ENCODE data around the gene NKX6-2.
"Not testable (repeated sequence)": the region's sequence is repeated elsewhere in the genome, so short reads cannot be mapped to it uniquely, and the experiment has no call there.

Gene NKX6-2

DNA sequence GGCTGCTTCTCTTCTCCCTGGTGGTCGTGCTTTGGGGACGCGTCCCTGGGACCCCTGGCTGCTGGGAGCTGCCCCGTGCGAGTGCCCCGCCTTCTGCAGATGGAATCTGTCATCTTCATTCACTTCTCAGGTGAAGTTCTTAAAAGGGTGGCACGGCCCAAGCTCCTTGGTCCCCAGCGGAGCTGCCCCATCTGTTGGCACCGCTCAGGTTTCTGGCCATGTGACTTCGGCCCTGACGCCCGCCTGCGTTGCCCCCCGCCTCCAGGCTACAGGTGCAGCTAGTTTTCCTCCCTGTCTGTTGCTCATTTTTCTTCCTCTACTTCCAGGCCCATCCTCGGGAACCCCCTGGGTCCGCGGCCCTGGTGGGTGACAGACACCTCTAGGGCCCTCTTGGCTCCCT is 6.8 kb upstream of the NKX6-2 start:
- Histone ChIP-seq H3K4me3 (ENCODE audit: low read depth in 1 of 2, low read length in 2 of 2) (no peak overlapping the region), H3K36me3 (ENCODE audit: insufficient read depth, low read length) (no peaks in the 10 kb centered on the region), H3K27me3 (ENCODE audit: control insufficient read depth in 1 of 2, insufficient read depth in 2 of 2, low read length in 2 of 2) (peaks cover 0 to 39% of the 10 kb centered on the region in 2 donors), H3K27ac (ENCODE audit: low read depth, low read length) (no peak overlapping the region), H3K4me1 (ENCODE audit: insufficient read depth, low read length) (no peaks in the 10 kb centered on the region), H3K9me3 (ENCODE audit: low read length) (no peaks in the 10 kb centered on the region), H3K9ac (ENCODE audit: low read length) (no peak overlapping the region)

GRCh38 chr10:132792099-132792498 is 6.2 kb upstream of the NKX6-2 start:
- H3K4me3 ChIP-seq (ENCODE audit: low read depth in 1 of 2, low read length in 2 of 2); H3K9ac ChIP-seq (ENCODE audit: low read length); H3K4me1 ChIP-seq (ENCODE audit: insufficient read depth, low read length); H3K9me3 ChIP-seq (ENCODE audit: low read length); H3K36me3 ChIP-seq (ENCODE audit: insufficient read depth, low read length); H3K27ac ChIP-seq (ENCODE audit: low read depth, low read length): not testable (repeated sequence)
- peaks cover 0 to 46% of the 10 kb centered on the region in 2 donors for H3K27me3 ChIP-seq (ENCODE audit: control insufficient read depth in 1 of 2, insufficient read depth in 2 of 2, low read length in 2 of 2)

- no peak overlapping the region for H3K9ac ChIP-seq (ENCODE audit: low read length)
- no peak overlapping the region for H3K27ac ChIP-seq (ENCODE audit: low read depth, low read length)
- no peak overlapping the region for H3K4me3 ChIP-seq (ENCODE audit: low read depth in 1 of 2, low read length in 2 of 2)
- H3K36me3 ChIP-seq (ENCODE audit: insufficient read depth, low read length), result no peaks in the 10 kb centered on the region
- no peaks in the 10 kb centered on the region for H3K9me3 ChIP-seq (ENCODE audit: low read length)
- peaks cover 4% of the 10 kb centered on the region for H3K4me1 ChIP-seq (ENCODE audit: insufficient read depth, low read length)
- H3K27me3 ChIP-seq (ENCODE audit: control insufficient read depth in 1 of 2, insufficient read depth in 2 of 2, low read length in 2 of 2), result peaks cover 0 to 56% of the 10 kb centered on the region in 2 donors
These were observed 5.2 kb upstream of the NKX6-2 start for GRCh38 chr10:132790934-132791829.

DNA sequence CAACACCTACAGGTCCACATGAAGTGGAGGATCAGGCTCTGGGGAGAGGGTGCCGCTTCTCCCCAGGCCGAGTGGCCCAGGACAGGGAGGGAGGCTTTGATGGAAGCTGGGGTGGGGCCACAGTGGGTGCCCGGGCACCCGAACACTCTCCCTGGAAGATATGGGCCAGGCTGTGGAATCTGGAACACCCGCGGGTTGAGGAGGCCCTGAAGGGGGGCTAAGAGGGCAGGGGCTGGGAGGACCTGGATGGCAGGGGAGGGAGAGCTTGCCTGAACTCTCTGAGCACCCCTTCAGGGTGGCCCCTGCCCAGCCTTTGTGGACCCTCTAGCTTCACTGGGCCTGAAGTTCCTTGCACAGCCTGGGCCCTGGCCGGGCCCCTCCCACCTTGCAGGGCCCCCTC is 4.5 kb upstream of the NKX6-2 start:
- H3K36me3 ChIP-seq (ENCODE audit: insufficient read depth, low read length), result no peaks in the 10 kb centered on the region
- H3K27ac ChIP-seq (ENCODE audit: low read depth, low read length), result no peak overlapping the region
- H3K9me3 ChIP-seq (ENCODE audit: low read length), result no peaks in the 10 kb centered on the region
- no peak overlapping the region for H3K9ac ChIP-seq (ENCODE audit: low read length)
- no peak overlapping the region for H3K4me3 ChIP-seq (ENCODE audit: low read depth in 1 of 2, low read length in 2 of 2)
- H3K27me3 ChIP-seq (ENCODE audit: control insufficient read depth in 1 of 2, insufficient read depth in 2 of 2, low read length in 2 of 2), result peaks cover 0 to 56% of the 10 kb centered on the region in 2 donors
- H3K4me1 ChIP-seq (ENCODE audit: insufficient read depth, low read length), result peaks cover 4% of the 10 kb centered on the region

DNA sequence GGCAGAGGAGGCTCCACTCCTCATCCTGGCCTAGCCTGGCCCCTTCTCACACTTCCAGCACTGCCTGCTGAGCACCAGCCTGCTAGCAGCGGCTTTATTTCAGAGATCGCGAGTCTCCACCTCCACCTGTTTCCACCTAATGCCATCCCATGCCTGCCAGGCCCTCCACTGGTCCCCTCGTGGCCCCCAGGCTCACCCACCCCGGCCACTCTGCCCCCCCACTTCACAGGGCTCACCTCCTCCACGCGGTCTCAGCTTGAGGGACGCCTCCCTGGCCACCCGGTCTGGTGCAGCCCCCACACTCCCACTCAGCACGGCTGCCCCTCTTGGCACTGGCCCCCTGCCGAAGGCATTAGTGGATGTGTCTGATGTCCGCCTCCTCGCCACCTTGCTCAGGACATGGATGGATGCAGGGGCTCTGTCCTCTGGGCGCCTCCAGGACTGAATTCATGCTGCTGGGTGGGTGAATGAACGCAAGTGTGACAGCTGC is 3.8 kb upstream of the NKX6-2 start:
- no peaks in the 10 kb centered on the region for H3K36me3 ChIP-seq (ENCODE audit: insufficient read depth, low read length)
- no peaks in the 10 kb centered on the region for H3K9me3 ChIP-seq (ENCODE audit: low read length)
- peaks cover 0 to 62% of the 10 kb centered on the region in 2 donors for H3K27me3 ChIP-seq (ENCODE audit: control insufficient read depth in 1 of 2, insufficient read depth in 2 of 2, low read length in 2 of 2)
- no peak overlapping the region for H3K9ac ChIP-seq (ENCODE audit: low read length)
- H3K4me3 ChIP-seq (ENCODE audit: low read depth in 1 of 2, low read length in 2 of 2), result no peak overlapping the region
- no peak overlapping the region for H3K27ac ChIP-seq (ENCODE audit: low read depth, low read length)
- H3K4me1 ChIP-seq (ENCODE audit: insufficient read depth, low read length), result peaks cover 4% of the 10 kb centered on the region

DNA sequence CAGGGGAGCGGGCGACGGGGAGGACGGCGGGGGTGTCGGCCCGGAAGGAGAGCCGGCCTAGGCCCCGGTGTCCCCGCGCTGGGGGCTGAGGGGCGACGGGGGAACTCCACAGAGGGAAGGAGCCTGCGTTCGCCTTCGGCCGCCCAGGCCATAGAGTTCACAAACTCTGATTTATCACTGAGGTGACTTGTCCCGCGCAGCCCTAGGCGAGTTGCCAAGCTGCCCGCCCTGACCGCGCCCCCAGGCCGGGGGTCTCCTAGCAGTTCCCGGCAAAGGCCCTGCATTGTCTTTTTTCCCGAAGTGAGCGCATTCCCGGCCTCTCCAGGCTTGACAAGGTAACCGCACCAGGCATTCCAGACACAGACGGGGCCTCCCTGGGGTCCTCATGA is 2.9 kb upstream of the NKX6-2 start:
- Histone ChIP-seq H3K4me1 (ENCODE audit: insufficient read depth, low read length) (peaks cover 4% of the 10 kb centered on the region), H3K4me3 (ENCODE audit: low read depth in 1 of 2, low read length in 2 of 2) (no peak overlapping the region), H3K27ac (ENCODE audit: low read depth, low read length) (no peak overlapping the region), H3K9ac (ENCODE audit: low read length) (no peak overlapping the region), H3K9me3 (ENCODE audit: low read length) (no peaks in the 10 kb centered on the region), H3K27me3 (ENCODE audit: control insufficient read depth in 1 of 2, insufficient read depth in 2 of 2, low read length in 2 of 2) (peaks cover 0 to 70% of the 10 kb centered on the region in 2 donors), H3K36me3 (ENCODE audit: insufficient read depth, low read length) (no peaks in the 10 kb centered on the region)

DNA sequence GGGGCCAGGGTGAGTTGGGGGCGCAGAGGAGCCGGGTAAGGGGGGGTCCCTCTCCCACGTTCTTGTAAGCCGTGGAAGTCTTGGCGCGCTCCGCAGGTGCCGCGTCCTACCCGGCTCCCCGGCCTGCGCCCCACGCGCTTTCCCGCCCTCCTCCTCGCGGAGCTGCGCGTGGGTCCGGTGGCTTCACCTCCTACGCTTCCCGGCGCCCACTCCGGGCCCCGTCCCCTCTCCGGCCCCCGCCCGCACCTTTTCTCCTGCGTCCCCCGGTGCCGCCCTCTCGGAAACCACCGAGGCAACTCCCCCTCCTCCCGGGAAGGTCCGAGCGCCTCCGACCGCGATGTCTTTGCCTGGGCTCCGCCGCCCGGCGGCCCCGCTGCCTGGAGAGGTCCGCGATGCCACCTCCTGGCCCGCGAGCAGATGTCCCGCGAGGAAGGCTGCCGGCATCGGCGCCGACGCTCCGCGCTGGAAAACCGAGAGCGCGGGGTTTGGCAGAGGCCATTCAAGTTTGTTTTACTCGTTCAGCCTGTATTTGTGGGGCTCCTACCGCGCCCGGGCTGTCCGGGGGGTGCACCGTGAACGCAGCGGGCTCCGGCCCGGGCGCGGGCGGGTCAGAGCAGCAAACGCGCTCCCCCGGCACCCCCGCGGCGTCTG is 2.4 kb upstream of the NKX6-2 start:
- Histone ChIP-seq H3K27me3 (ENCODE audit: control insufficient read depth in 1 of 2, insufficient read depth in 2 of 2, low read length in 2 of 2) (peaks cover 0 to 76% of the 10 kb centered on the region in 2 donors), H3K36me3 (ENCODE audit: insufficient read depth, low read length) (peaks cover 3% of the 10 kb centered on the region), H3K9ac (ENCODE audit: low read length) (no peak overlapping the region), H3K9me3 (ENCODE audit: low read length) (no peaks in the 10 kb centered on the region), H3K4me3 (ENCODE audit: low read depth in 1 of 2, low read length in 2 of 2) (no peak overlapping the region), H3K27ac (ENCODE audit: low read depth, low read length) (no peak overlapping the region), H3K4me1 (ENCODE audit: insufficient read depth, low read length) (peaks cover 4% of the 10 kb centered on the region)

GRCh38 chr10:132787495-132788179 is 1.7 kb upstream of the NKX6-2 start:
- Histone ChIP-seq H3K4me1 (ENCODE audit: insufficient read depth, low read length) (peaks cover 4% of the 10 kb centered on the region), H3K4me3 (ENCODE audit: low read depth in 1 of 2, low read length in 2 of 2) (no peak overlapping the region), H3K36me3 (ENCODE audit: insufficient read depth, low read length) (peaks cover 9% of the 10 kb centered on the region), H3K27ac (ENCODE audit: low read depth, low read length) (no peak overlapping the region), H3K9ac (ENCODE audit: low read length) (no peak overlapping the region), H3K27me3 (ENCODE audit: control insufficient read depth in 1 of 2, insufficient read depth in 2 of 2, low read length in 2 of 2) (peaks cover 0 to 72% of the 10 kb centered on the region in 2 donors), H3K9me3 (ENCODE audit: low read length) (no peaks in the 10 kb centered on the region)

GRCh38 chr10:132786884-132787494 is 1.0 kb upstream of the NKX6-2 start:
- Histone ChIP-seq H3K27ac (ENCODE audit: low read depth, low read length) (no peak overlapping the region), H3K36me3 (ENCODE audit: insufficient read depth, low read length) (peaks cover 12% of the 10 kb centered on the region), H3K4me1 (ENCODE audit: insufficient read depth, low read length) (peaks cover 4% of the 10 kb centered on the region), H3K4me3 (ENCODE audit: low read depth in 1 of 2, low read length in 2 of 2) (no peak overlapping the region), H3K9ac (ENCODE audit: low read length) (no peak overlapping the region), H3K27me3 (ENCODE audit: control insufficient read depth in 1 of 2, insufficient read depth in 2 of 2, low read length in 2 of 2) (peaks cover 0 to 72% of the 10 kb centered on the region in 2 donors), H3K9me3 (ENCODE audit: low read length) (no peaks in the 10 kb centered on the region)

DNA sequence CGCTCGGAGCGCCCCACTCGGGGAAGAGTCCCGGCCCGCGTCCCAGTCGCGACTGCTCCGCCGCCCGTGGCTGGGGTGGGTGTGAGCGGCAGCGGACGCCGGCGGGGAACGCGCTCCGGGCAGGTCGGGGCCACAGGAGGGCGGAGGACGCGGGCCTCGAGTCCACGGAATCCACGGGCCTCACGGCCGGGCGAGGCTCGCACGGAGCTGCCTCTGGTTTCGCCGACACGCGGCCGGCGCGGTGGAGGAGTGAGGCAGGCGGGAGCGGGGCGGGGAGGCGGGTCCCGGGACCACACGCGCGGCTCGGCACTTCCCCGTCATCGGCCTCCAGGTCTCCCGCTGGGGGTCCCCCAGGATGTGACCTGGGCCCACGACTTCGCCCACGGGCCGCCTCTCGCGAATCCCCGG is 533 bp upstream of the NKX6-2 start:
- H3K27ac ChIP-seq (ENCODE audit: low read depth, low read length), result no peak overlapping the region
- H3K9ac ChIP-seq (ENCODE audit: low read length), result no peak overlapping the region
- peaks cover 4% of the 10 kb centered on the region for H3K4me1 ChIP-seq (ENCODE audit: insufficient read depth, low read length)
- peaks cover 0 to 72% of the 10 kb centered on the region in 2 donors for H3K27me3 ChIP-seq (ENCODE audit: control insufficient read depth in 1 of 2, insufficient read depth in 2 of 2, low read length in 2 of 2)
- no peaks in the 10 kb centered on the region for H3K9me3 ChIP-seq (ENCODE audit: low read length)
- no peak overlapping the region for H3K4me3 ChIP-seq (ENCODE audit: low read depth in 1 of 2, low read length in 2 of 2)
- peaks cover 16% of the 10 kb centered on the region for H3K36me3 ChIP-seq (ENCODE audit: insufficient read depth, low read length)

All from muscle layer of colon (tissue), 2 donors.